SK-N-SH (cell line): ENCODE data around the gene CATSPERD.

Source experiments
- EP300 ChIP-seq, 2 experiments: IDR thresholded peaks; 2 replicates each; pipeline versions ENCODE4 v1.4.0 to v1.6.1; 2012; ENCODE audit warnings: borderline replicate concordance in 1 of 2, low read depth in 1 of 2, low read length in 1 of 2
- RCOR1 ChIP-seq: fragments of 150-350 bp; IDR thresholded peaks from 2 replicates; pipeline ENCODE4 v1.6.1; 2017; ENCODE audit warnings: antibody characterized with exemption, low read length
- SMC3 ChIP-seq: IDR thresholded peaks from 2 replicates; pipeline ENCODE4 v1.6.1; 2012; ENCODE audit warnings: low read depth, low read length, improper control_type of control experiment
- USF2 ChIP-seq: fragments of 150-350 bp; IDR thresholded peaks from 2 replicates; pipeline ENCODE4 v1.6.1; 2017; ENCODE audit warnings: antibody characterized with exemption, low read length, low read depth, borderline replicate concordance

- no peak for TF ChIP-seq USF2
- TF ChIP-seq SMC3: no peak
- no peak for TF ChIP-seq RCOR1
- no peak for TF ChIP-seq EP300 (IDR thresholded peaks at IDR 0.05; ENCODE audit: borderline replicate concordance in 1 of 2, low read depth in 1 of 2, low read length in 1 of 2)
Observed at GRCh38 chr19:5749505-5749904, 29.1 kb downstream of the CATSPERD start.
